ENCODE results near the gene PNMA8B. TPM values are rescaled to one million over a fixed set of nuclear protein-coding genes. Genes with fewer than 3 reads are reported as not detected.

Gene PNMA8B
- total RNA-seq, 1 experiment from 2014 or later: not detected

DNA sequence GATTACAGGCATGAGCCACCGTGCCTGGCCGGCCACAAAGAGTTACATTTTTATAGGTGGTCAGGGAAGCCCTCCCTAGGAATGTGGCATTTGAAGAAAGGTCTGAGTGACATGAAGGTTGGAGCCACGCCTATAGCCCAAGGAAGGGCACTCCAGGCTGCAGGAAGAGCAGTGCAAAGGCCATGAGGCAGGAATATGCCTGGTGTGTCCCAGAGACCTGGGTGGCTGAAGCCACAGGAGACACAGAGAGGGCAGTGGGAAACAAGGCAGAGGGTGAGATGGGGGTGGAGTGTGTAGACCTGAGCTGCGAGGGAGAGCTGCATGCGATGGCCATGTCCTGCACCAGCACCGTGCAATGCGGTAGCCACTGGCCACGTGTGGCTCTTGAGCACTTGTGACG is 4.9 kb downstream of the PNMA8B start:
- ATAC-seq (no peak), DNase-seq (ENCODE audit: low read depth, low spot score) (no peak)
- POLR2A ChIA-PET: interaction anchor here (0.5 kb wide), 1 partner anchor 158 kb away, joined by 4 read pairs; no protein-coding TSS in a partner anchor
- BruUV-seq (replicated peaks): no TSS peak
- H3K36me3 ChIP-seq (ENCODE audit: control insufficient read depth, insufficient read depth, low read length): no peaks in the 10 kb centered on the region
- H3K4me3 ChIP-seq (ENCODE audit: low read depth in 2 of 2, low read length in 2 of 2): no peak overlapping the region
- no peak overlapping the region for H3K27ac ChIP-seq (ENCODE audit: low read length)
- no peaks in the 10 kb centered on the region for H3K9me3 ChIP-seq (ENCODE audit: control insufficient read depth, insufficient read depth, low read depth, low read length)
- no peaks in the 10 kb centered on the region; the same call in 1 of the 2 replicates for H3K4me1 ChIP-seq (ENCODE audit: control insufficient read depth, insufficient read depth, low read length)
- no peak for TF ChIP-seq TCF7L2 (IDR thresholded peaks at IDR 0.05; ENCODE audit: low read depth, low read length)
- no peak for TF ChIP-seq POLR2AphosphoS5 (IDR thresholded peaks at IDR 0.05; ENCODE audit: low read depth, low read length)
- TF ChIP-seq, protein P1, sequence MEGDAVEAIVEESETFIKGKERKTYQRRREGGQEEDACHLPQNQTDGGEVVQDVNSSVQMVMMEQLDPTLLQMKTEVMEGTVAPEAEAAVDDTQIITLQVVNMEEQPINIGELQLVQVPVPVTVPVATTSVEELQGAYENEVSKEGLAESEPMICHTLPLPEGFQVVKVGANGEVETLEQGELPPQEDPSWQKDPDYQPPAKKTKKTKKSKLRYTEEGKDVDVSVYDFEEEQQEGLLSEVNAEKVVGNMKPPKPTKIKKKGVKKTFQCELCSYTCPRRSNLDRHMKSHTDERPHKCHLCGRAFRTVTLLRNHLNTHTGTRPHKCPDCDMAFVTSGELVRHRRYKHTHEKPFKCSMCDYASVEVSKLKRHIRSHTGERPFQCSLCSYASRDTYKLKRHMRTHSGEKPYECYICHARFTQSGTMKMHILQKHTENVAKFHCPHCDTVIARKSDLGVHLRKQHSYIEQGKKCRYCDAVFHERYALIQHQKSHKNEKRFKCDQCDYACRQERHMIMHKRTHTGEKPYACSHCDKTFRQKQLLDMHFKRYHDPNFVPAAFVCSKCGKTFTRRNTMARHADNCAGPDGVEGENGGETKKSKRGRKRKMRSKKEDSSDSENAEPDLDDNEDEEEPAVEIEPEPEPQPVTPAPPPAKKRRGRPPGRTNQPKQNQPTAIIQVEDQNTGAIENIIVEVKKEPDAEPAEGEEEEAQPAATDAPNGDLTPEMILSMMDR (IDR thresholded peaks at IDR 0.05): no peak
- no peak for TF ChIP-seq REST (IDR thresholded peaks at IDR 0.05; ENCODE audit: insufficient read depth in 1 of 2, low read depth in 2 of 2, low read length in 1 of 2)
- no peak for TF ChIP-seq SIN3A (IDR thresholded peaks at IDR 0.05; ENCODE audit: borderline replicate concordance, insufficient read depth, low read depth, low read length)
- CTCF ChIA-PET: no interaction called here
- intact Hi-C loops (cut with micrococcal nuclease; ENCODE audit: unreplicated experiment) (no loop called here), in situ Hi-C loops (cut with HindIII; ENCODE audit: low pct_unique_long_range_greater_than_20kb, low sequenced_read_pairs) (no loop called here)
- H3K27me3 ChIP-seq (ENCODE audit: control insufficient read depth, insufficient read depth, low read length): no peaks in the 10 kb centered on the region

DNA sequence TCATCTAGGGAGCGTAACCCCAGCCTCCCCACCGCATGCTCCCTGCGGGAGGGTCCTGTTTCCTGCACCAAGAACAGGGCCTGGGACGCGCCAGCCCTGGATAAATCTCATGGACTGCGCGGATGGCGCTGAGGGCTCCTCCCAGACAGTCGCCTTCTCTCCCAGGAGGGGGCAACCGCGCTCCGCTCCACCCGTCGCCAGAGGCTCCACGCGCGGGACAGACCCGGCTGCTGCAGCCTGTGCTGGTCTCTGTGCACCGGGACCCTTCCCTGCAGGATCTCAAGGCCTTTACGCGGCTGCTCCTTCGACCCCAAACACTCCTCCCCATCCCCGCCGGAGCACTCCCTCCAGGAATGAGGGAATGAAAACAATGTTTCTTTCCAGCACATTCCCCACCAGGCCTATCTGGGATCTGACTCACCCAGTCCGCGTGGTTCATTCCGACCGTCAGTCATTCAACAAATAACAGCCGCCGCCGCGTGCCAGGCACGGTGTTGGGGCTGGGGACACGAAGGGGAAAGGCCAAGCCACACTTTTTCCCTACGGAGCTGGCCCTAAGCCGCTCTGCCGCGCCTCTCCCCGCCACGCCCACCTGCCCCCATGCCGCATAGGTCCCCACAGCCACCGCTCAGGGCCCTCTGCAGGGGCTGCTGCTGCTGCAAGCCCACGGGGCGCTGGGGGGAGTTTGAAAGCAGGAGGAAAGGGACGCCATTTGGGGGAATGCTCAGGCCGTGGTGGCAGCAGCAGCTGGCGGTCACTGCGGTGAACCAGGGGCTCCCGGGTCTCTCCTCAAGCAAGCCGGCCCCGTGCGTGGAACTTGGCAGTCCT is 6.0 kb downstream of the PNMA8B start:
- TF ChIP-seq POLR2AphosphoS5 (IDR thresholded peaks at IDR 0.05; ENCODE audit: low read depth, low read length) (no peak), TCF7L2 (IDR thresholded peaks at IDR 0.05; ENCODE audit: low read depth, low read length) (no peak), SIN3A (IDR thresholded peaks at IDR 0.05; ENCODE audit: borderline replicate concordance, insufficient read depth, low read depth, low read length) (no peak), REST (IDR thresholded peaks at IDR 0.05; ENCODE audit: insufficient read depth in 1 of 2, low read depth in 2 of 2, low read length in 1 of 2) (no peak)
- TF ChIP-seq, protein P1 (IDR thresholded peaks at IDR 0.05): no peak
- intact Hi-C loops (cut with micrococcal nuclease; ENCODE audit: unreplicated experiment): no loop called here
- DNase-seq (ENCODE audit: low read depth, low spot score): no peak
- H3K27me3 ChIP-seq (ENCODE audit: control insufficient read depth, insufficient read depth, low read length): no peaks in the 10 kb centered on the region
- in situ Hi-C loops (cut with HindIII; ENCODE audit: low pct_unique_long_range_greater_than_20kb, low sequenced_read_pairs): no loop called here
- CTCF ChIA-PET: no interaction called here
- no peaks in the 10 kb centered on the region for H3K9me3 ChIP-seq (ENCODE audit: control insufficient read depth, insufficient read depth, low read depth, low read length)
- no peak overlapping the region for H3K4me3 ChIP-seq (ENCODE audit: low read depth in 2 of 2, low read length in 2 of 2)
- no peak for ATAC-seq
- no peaks in the 10 kb centered on the region; the same call in 1 of the 2 replicates for H3K4me1 ChIP-seq (ENCODE audit: control insufficient read depth, insufficient read depth, low read length)
- POLR2A ChIA-PET: interaction anchor here (0.7 kb wide), 1 partner anchor 486 kb away, joined by 8 read pairs; no protein-coding TSS in a partner anchor
- no peak overlapping the region for H3K27ac ChIP-seq (ENCODE audit: low read length)
- H3K36me3 ChIP-seq (ENCODE audit: control insufficient read depth, insufficient read depth, low read length): no peaks in the 10 kb centered on the region
- BruUV-seq (replicated peaks): no TSS peak

All from Panc1 (cell line).